ENCODE data around the gene DDR1. TPM values are rescaled to one million over a fixed set of nuclear protein-coding genes. Genes with fewer than 3 reads are reported as not detected.
"Not testable (repeated sequence)": the region's sequence is repeated elsewhere in the genome, so short reads cannot be mapped to it uniquely, and the experiment has no call there.

DDR1 gene
- total RNA-seq, 2 donors from 2014 or later: 178 to 182 TPM

- Histone ChIP-seq H3K36me3 (peaks cover 6 to 26% of the 10 kb centered on the region in 2 donors), H3K27me3 (replicated peaks; ENCODE audit: insufficient read depth) (no peaks in the 10 kb centered on the region), H3K27ac (no peak overlapping the region), H3K9me3 (no peaks in the 10 kb centered on the region), H3K4me1 (replicated peaks) (no peaks in the 10 kb centered on the region), H3K4me3 (no peak overlapping the region)
- no peak for DNase-seq (ENCODE audit: low spot score)
- TF ChIP-seq POLR2AphosphoS5 (IDR thresholded peaks at IDR 0.05): no peak
- TF ChIP-seq CTCF (IDR thresholded peaks at IDR 0.05): no peak
- no peak for TF ChIP-seq POLR2A (IDR thresholded peaks at IDR 0.05)
- intact Hi-C loops (cut with DNase I): no loop called here
- WGBS: 93% methylated on average over 13 of the region's 13 CpGs
These were observed 12.2 kb downstream of the DDR1 start for GRCh38 chr6:30896541-30896940.

GRCh38 chr6:30897882-30898281 lies 13.6 kb downstream of the DDR1 start:
- Histone ChIP-seq H3K4me1 (replicated peaks) (no peaks in the 10 kb centered on the region), H3K4me3 (no peak overlapping the region), H3K27ac (no peak overlapping the region), H3K9me3 (no peaks in the 10 kb centered on the region), H3K27me3 (replicated peaks; ENCODE audit: insufficient read depth) (no peaks in the 10 kb centered on the region), H3K36me3 (peaks cover 0 to 26% of the 10 kb centered on the region in 2 donors)
- TF ChIP-seq POLR2A (IDR thresholded peaks at IDR 0.05) (no peak), CTCF (IDR thresholded peaks at IDR 0.05) (no peak), POLR2AphosphoS5 (IDR thresholded peaks at IDR 0.05) (no peak)
- DNase-seq (ENCODE audit: low spot score): no peak
- WGBS: 88% methylated on average over 15 of the region's 16 CpGs
- intact Hi-C loops (cut with DNase I): no loop called here

GRCh38 chr6:30898750-30899360 lies 14.5 kb downstream of the DDR1 start:
- Histone ChIP-seq H3K36me3 (peaks cover 0 to 26% of the 10 kb centered on the region in 2 donors), H3K9me3 (no peaks in the 10 kb centered on the region), H3K27ac (no peak overlapping the region), H3K27me3 (replicated peaks; ENCODE audit: insufficient read depth) (no peaks in the 10 kb centered on the region), H3K4me3 (no peak overlapping the region), H3K4me1 (replicated peaks) (no peaks in the 10 kb centered on the region)
- intact Hi-C loops (cut with DNase I): no loop called here
- no peak for DNase-seq (ENCODE audit: low spot score)
- WGBS: 69% methylated on average over 23 of the region's 23 CpGs
- no peak for TF ChIP-seq CTCF (IDR thresholded peaks at IDR 0.05)
- TF ChIP-seq POLR2A (IDR thresholded peaks at IDR 0.05): no peak
- no peak for TF ChIP-seq POLR2AphosphoS5 (IDR thresholded peaks at IDR 0.05)

- Histone ChIP-seq H3K4me3 (no peak overlapping the region), H3K4me1 (replicated peaks) (no peaks in the 10 kb centered on the region), H3K9me3 (no peaks in the 10 kb centered on the region), H3K27me3 (replicated peaks; ENCODE audit: insufficient read depth) (no peaks in the 10 kb centered on the region), H3K27ac (no peak overlapping the region), H3K36me3 (peaks cover 0 to 20% of the 10 kb centered on the region in 2 donors)
- intact Hi-C loops (cut with DNase I): no loop called here
- TF ChIP-seq POLR2A (IDR thresholded peaks at IDR 0.05) (no peak), POLR2AphosphoS5 (IDR thresholded peaks at IDR 0.05) (no peak), CTCF (IDR thresholded peaks at IDR 0.05) (no peak)
- no peak for DNase-seq (ENCODE audit: low spot score)
- 65% methylated on average over 1 of the region's 1 CpG for WGBS
These were observed 16.6 kb downstream of the DDR1 start for GRCh38 chr6:30900863-30901417.

- intact Hi-C loops (cut with DNase I): no loop called here
- no peaks in the 10 kb centered on the region for H3K9me3 ChIP-seq
- no peaks in the 10 kb centered on the region for H3K4me1 ChIP-seq (replicated peaks)
- no peak overlapping the region for H3K27ac ChIP-seq
- H3K4me3 ChIP-seq: no peak overlapping the region
- peaks cover 0 to 20% of the 10 kb centered on the region in 2 donors for H3K36me3 ChIP-seq
- DNase-seq (ENCODE audit: low spot score): no peak
- no peaks in the 10 kb centered on the region for H3K27me3 ChIP-seq (replicated peaks; ENCODE audit: insufficient read depth)
- TF ChIP-seq POLR2A (IDR thresholded peaks at IDR 0.05): no peak
- TF ChIP-seq CTCF (IDR thresholded peaks at IDR 0.05): no peak
- no peak for TF ChIP-seq POLR2AphosphoS5 (IDR thresholded peaks at IDR 0.05)
These were observed 17.1 kb downstream of the DDR1 start for GRCh38 chr6:30901436-30901835.

- intact Hi-C loops (cut with DNase I); H3K4me1 ChIP-seq (replicated peaks); H3K9me3 ChIP-seq; H3K27me3 ChIP-seq (replicated peaks; ENCODE audit: insufficient read depth); H3K4me3 ChIP-seq; H3K27ac ChIP-seq; DNase-seq (ENCODE audit: low spot score): not testable (repeated sequence)
- 49% methylated on average over 9 of the region's 9 CpGs for WGBS
- H3K36me3 ChIP-seq: peaks cover 0 to 16% of the 10 kb centered on the region in 2 donors
These were observed 17.9 kb downstream of the DDR1 start for GRCh38 chr6:30902196-30902595.
